ENCODE results near the gene EYA2.
"Not testable (repeated sequence)": the region's sequence is repeated elsewhere in the genome, so short reads cannot be mapped to it uniquely, and the experiment has no call there.

The EYA2 gene

GRCh38 chr20:46894579-46894958 lies at the start of gene EYA2:
Gene EYA2 (plus strand): TSS chr20:46894843. CDS start chr20:46990011, 95,168 bp downstream.
- DNase-seq, result peak; percentile 31

- DNase-seq, result no peak
Measured at GRCh38 chr20:46844965-46845364, 49.7 kb upstream of the EYA2 start.

GRCh38 chr20:46849269-46849668 lies 45.4 kb upstream of the EYA2 start:
- no peak for DNase-seq

- DNase-seq, result no peak
Measured at GRCh38 chr20:46849751-46850150, 44.9 kb upstream of the EYA2 start.

GRCh38 chr20:46850416-46850815 lies 44.2 kb upstream of the EYA2 start:
- no peak for DNase-seq

GRCh38 chr20:46850896-46851295 lies 43.7 kb upstream of the EYA2 start:
- no peak for DNase-seq

GRCh38 chr20:46851746-46852145 lies 42.9 kb upstream of the EYA2 start:
- DNase-seq, result no peak

- no peak for DNase-seq
Measured at GRCh38 chr20:46852313-46852712, 42.3 kb upstream of the EYA2 start.

- no peak for DNase-seq
Measured at GRCh38 chr20:46853926-46854325, 40.7 kb upstream of the EYA2 start.

GRCh38 chr20:46857061-46857831 lies 37.4 kb upstream of the EYA2 start:
- no peak for DNase-seq

GRCh38 chr20:46865824-46866223 lies 28.8 kb upstream of the EYA2 start:
- no peak for DNase-seq

GRCh38 chr20:46870041-46870440 lies 24.6 kb upstream of the EYA2 start:
- DNase-seq, result no peak

- DNase-seq, result no peak
Measured at GRCh38 chr20:46872328-46873211, 22.1 kb upstream of the EYA2 start.

- no peak for DNase-seq
Measured at GRCh38 chr20:46875059-46875458, 19.6 kb upstream of the EYA2 start.

GRCh38 chr20:46879386-46879785 lies 15.3 kb upstream of the EYA2 start:
- no peak for DNase-seq

- not testable (repeated sequence) for DNase-seq
Measured at GRCh38 chr20:46879963-46880362, 14.7 kb upstream of the EYA2 start.

- no peak for DNase-seq
Measured at GRCh38 chr20:46883892-46884291, 10.8 kb upstream of the EYA2 start.

- no peak for DNase-seq
Measured at GRCh38 chr20:46890682-46891081, 4.0 kb upstream of the EYA2 start.

- DNase-seq, result no peak
Measured at GRCh38 chr20:46893051-46893450, 1.6 kb upstream of the EYA2 start.

- DNase-seq, result no peak
Measured at GRCh38 chr20:46893877-46894578, 615 bp upstream of the EYA2 start.

- DNase-seq, result peak; percentile 53
Measured at GRCh38 chr20:46894971-46895905, 595 bp downstream of the EYA2 start.

GRCh38 chr20:46895906-46896242 lies 1.2 kb downstream of the EYA2 start:
- DNase-seq, result peak; percentile 43
